Measurements from ENCODE around the gene CXCR2.

- TF ChIP-seq CTCF (IDR thresholded peaks at IDR 0.05; ENCODE audit: low read depth, low read length, missing input control) (no peak), HNF4G (IDR thresholded peaks at IDR 0.05) (no peak), SP1 (IDR thresholded peaks at IDR 0.05) (no peak), MAX (IDR thresholded peaks at IDR 0.05) (no peak), RAD21 (IDR thresholded peaks at IDR 0.05) (no peak), RXRA (IDR thresholded peaks at IDR 0.05) (no peak), JUND (IDR thresholded peaks at IDR 0.05) (no peak), GABPA (IDR thresholded peaks at IDR 0.05 in 1 of 2, conservative IDR thresholded peaks at IDR 0.05 in 1 of 2) (no peak)
Observed at GRCh38 chr2:218129458-218130135, 3.8 kb downstream of the CXCR2 start.
